HG03064 (cell line): Measurements from ENCODE around the gene C3orf70.

Experiments
- ATAC-seq: cut with Tn5 transposase; IDR thresholded peaks from one replicate; pipeline ENCODE4 v1.9.1; 2021; ENCODE audit warnings: low read depth; ENCODE audit not compliant: unreplicated experiment

The C3orf70 gene

GRCh38 chr3:185152410-185153170 lies at the start of gene C3orf70:
Gene C3orf70 (minus strand): TSS chr3:185153060. CDS start chr3:185152823, 237 bp downstream.
- no peak for ATAC-seq

GRCh38 chr3:185200639-185201038 lies 47.8 kb upstream of the C3orf70 start:
- no peak for ATAC-seq

- ATAC-seq, result no peak
Observed at GRCh38 chr3:185199671-185200070, 46.8 kb upstream of the C3orf70 start.

GRCh38 chr3:185199206-185199605 lies 46.3 kb upstream of the C3orf70 start:
- no peak for ATAC-seq

- no peak for ATAC-seq
Observed at GRCh38 chr3:185197068-185197467, 44.2 kb upstream of the C3orf70 start.

- ATAC-seq, result no peak
Observed at GRCh38 chr3:185195652-185196051, 42.8 kb upstream of the C3orf70 start.

GRCh38 chr3:185188816-185189215 lies 36.0 kb upstream of the C3orf70 start:
- no peak for ATAC-seq

GRCh38 chr3:185187391-185187790 lies 34.5 kb upstream of the C3orf70 start:
- no peak for ATAC-seq

GRCh38 chr3:185176750-185177359 lies 24.0 kb upstream of the C3orf70 start:
- ATAC-seq, result no peak

GRCh38 chr3:185175370-185175987 lies 22.6 kb upstream of the C3orf70 start:
- ATAC-seq, result no peak

- ATAC-seq, result no peak
Observed at GRCh38 chr3:185172086-185173049, 19.5 kb upstream of the C3orf70 start.

GRCh38 chr3:185164428-185165217 lies 11.8 kb upstream of the C3orf70 start:
- no peak for ATAC-seq

- ATAC-seq, result no peak
Observed at GRCh38 chr3:185162634-185163033, 9.8 kb upstream of the C3orf70 start.

- no peak for ATAC-seq
Observed at GRCh38 chr3:185161761-185162160, 8.9 kb upstream of the C3orf70 start.

- no peak for ATAC-seq
Observed at GRCh38 chr3:185157347-185157746, 4.5 kb upstream of the C3orf70 start.

GRCh38 chr3:185155678-185156077 lies 2.8 kb upstream of the C3orf70 start:
- no peak for ATAC-seq

GRCh38 chr3:185153861-185154629 lies 1.2 kb upstream of the C3orf70 start:
- no peak for ATAC-seq

- ATAC-seq, result no peak
Observed at GRCh38 chr3:185153171-185153771, 411 bp upstream of the C3orf70 start.

- no peak for ATAC-seq
Observed at GRCh38 chr3:185151964-185152409, 873 bp downstream of the C3orf70 start.
